Hepatocyte (in vitro differentiated cells): ENCODE measurements around the gene FLVCR1. TPM values are rescaled to one million over a fixed set of nuclear protein-coding genes. Genes with fewer than 3 reads are reported as not detected.
"Not testable (repeated sequence)": the region's sequence is repeated elsewhere in the genome, so short reads cannot be mapped to it uniquely, and the experiment has no call there.

Experiments used
- DNase-seq: peaks from one replicate; pipeline ENCODE4 v3.0.0-alpha.2; 2016; ENCODE audit warnings: low spot score
- H2AFZ ChIP-seq: fragments of 200-600 bp; sonication (generic); 2 replicates; pipeline ENCODE4 v1.6.0; 2016; ENCODE audit warnings: antibody characterized with exemption, mild to moderate bottlenecking
- H3K27ac ChIP-seq: fragments of 200-600 bp; sonication (generic); 2 replicates; pipeline ENCODE4 v1.5.1; 2016; ENCODE audit warnings: mild to moderate bottlenecking
- H3K27me3 ChIP-seq: fragments of 200-600 bp; sonication (generic); 2 replicates; pipeline ENCODE4 v1.6.1; 2016
- H3K36me3 ChIP-seq: fragments of 200-600 bp; sonication (generic); replicated peaks from 2 replicates; pipeline ENCODE4 v1.5.1; 2016; ENCODE audit warnings: low read depth; ENCODE audit not compliant: insufficient read depth
- H3K4me1 ChIP-seq: fragments of 200-600 bp; sonication (generic); 2 replicates; pipeline ENCODE4 v1.5.1; 2016; ENCODE audit warnings: mild to moderate bottlenecking, moderate library complexity; ENCODE audit not compliant: insufficient read depth
- H3K4me2 ChIP-seq: fragments of 200-600 bp; sonication (generic); 2 replicates; pipeline ENCODE4 v1.6.0; 2016
- H3K4me3 ChIP-seq: fragments of 200-600 bp; sonication (generic); 2 replicates; pipeline ENCODE4 v1.5.1; 2016; ENCODE audit warnings: mild to moderate bottlenecking
- H3K79me2 ChIP-seq: fragments of 200-600 bp; sonication (generic); 2 replicates; pipeline ENCODE4 v1.6.0; 2017; ENCODE audit warnings: mild to moderate bottlenecking
- H3K9me2 ChIP-seq: fragments of 200-600 bp; sonication (generic); replicated peaks from 2 replicates; pipeline ENCODE4 v1.6.0; 2017; ENCODE audit warnings: mild to moderate bottlenecking; ENCODE audit not compliant: insufficient read depth
- H3K9me3 ChIP-seq: fragments of 200-600 bp; sonication (generic); 2 replicates; pipeline ENCODE4 v1.5.1; 2016; ENCODE audit warnings: low read depth, mild to moderate bottlenecking
- H4K20me1 ChIP-seq: fragments of 200-600 bp; sonication (generic); 2 replicates; pipeline ENCODE4 v1.6.0; 2016; ENCODE audit warnings: mild to moderate bottlenecking; ENCODE audit not compliant: insufficient read depth, poor library complexity, severe bottlenecking
- CTCF ChIP-seq: fragments of 200-600 bp; sonication (generic); IDR thresholded peaks from 2 replicates; pipeline ENCODE4 v1.5.1; 2016; ENCODE audit warnings: antibody characterized with exemption, mild to moderate bottlenecking; ENCODE audit not compliant: poor library complexity
- EZH2 ChIP-seq: fragments of 200-600 bp; sonication (generic); IDR thresholded peaks from 2 replicates; pipeline ENCODE4 v1.6.1; 2016; ENCODE audit warnings: antibody characterized with exemption, mild to moderate bottlenecking, borderline replicate concordance
- EZH2phosphoT487 ChIP-seq: fragments of 200-600 bp; sonication (generic); IDR thresholded peaks from one replicate; pipeline ENCODE4 v1.6.1; 2018; ENCODE audit warnings: antibody characterized with exemption, mild to moderate bottlenecking, low read depth, moderate library complexity; ENCODE audit not compliant: unreplicated experiment, severe bottlenecking
- WGBS: methylation state at CpG from one replicate; pipeline ENCODE4 v1.1.6; 2016; ENCODE audit warnings: low lambda C conversion rate; ENCODE audit errors: missing lambda C conversion rate; 5-methylcytosine and 5-hydroxymethylcytosine counted together
- polyA plus RNA-seq: library from polyadenylated mRNA; unstranded; fragments of >200 nt; fragmentation: Nextera tagmentation; extraction: Ambion mirVana; gene quantifications from 2 replicates; pipeline ENCODE4 v1.2.1, GENCODE V29; 2016
- total RNA-seq: library from RNA; depleted of rRNA; stranded (reverse); fragments of >200 nt; gene quantifications from 2 replicates; pipeline ENCODE4 v1.2.3, GENCODE V29; 2014

Gene FLVCR1
- total and polyA plus RNA-seq, 2 experiments from 2014 or later: 9.9 to 32.5 TPM

DNA sequence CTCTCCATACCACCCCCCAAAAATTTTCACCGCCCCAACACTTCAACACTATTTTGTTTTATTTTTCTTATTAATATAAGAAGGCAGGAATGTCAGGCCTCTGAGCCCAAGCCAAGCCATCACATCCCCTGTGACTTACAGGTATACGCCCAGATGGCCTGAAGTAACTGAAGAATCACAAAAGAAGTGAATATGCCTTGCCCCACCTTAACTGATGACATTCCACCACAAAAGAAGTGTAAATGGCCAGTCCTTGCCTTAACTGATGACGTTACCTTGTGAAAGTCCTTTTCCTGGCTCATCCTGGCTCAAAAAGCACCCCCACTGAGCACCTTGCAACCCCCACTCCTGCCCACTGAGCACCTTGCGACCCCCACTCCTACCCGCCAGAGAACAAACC, 56.0 kb downstream of the FLVCR1 start:
- H3K36me3 ChIP-seq, H3K9me3 ChIP-seq, H2AFZ ChIP-seq, H3K79me2 ChIP-seq, H3K4me3 ChIP-seq, H4K20me1 ChIP-seq, DNase-seq, H3K4me1 ChIP-seq, H3K9me2 ChIP-seq, H3K4me2 ChIP-seq, H3K27ac ChIP-seq, H3K27me3 ChIP-seq: not testable (repeated sequence)
- WGBS: 85% methylated on average over 4 of the region's 5 CpGs

GRCh38 chr1:212914789-212915188, 56.7 kb downstream of the FLVCR1 start:
- no peak for TF ChIP-seq EZH2
- TF ChIP-seq EZH2phosphoT487: no peak
- TF ChIP-seq CTCF: no peak
- no peaks in the 10 kb centered on the region for H3K36me3 ChIP-seq
- no peak overlapping the region for H3K27ac ChIP-seq
- 44% methylated on average over 3 of the region's 3 CpGs for WGBS
- DNase-seq: no peak
- no peak overlapping the region for H3K4me3 ChIP-seq
- no peak overlapping the region for H3K4me2 ChIP-seq
- no peaks in the 10 kb centered on the region for H3K9me3 ChIP-seq
- no peaks in the 10 kb centered on the region for H3K79me2 ChIP-seq
- H3K4me1 ChIP-seq: peaks cover 4% of the 10 kb centered on the region
- no peaks in the 10 kb centered on the region for H4K20me1 ChIP-seq
- H2AFZ ChIP-seq: no peak overlapping the region
- no peaks in the 10 kb centered on the region for H3K9me2 ChIP-seq
- H3K27me3 ChIP-seq: no peaks in the 10 kb centered on the region

DNA sequence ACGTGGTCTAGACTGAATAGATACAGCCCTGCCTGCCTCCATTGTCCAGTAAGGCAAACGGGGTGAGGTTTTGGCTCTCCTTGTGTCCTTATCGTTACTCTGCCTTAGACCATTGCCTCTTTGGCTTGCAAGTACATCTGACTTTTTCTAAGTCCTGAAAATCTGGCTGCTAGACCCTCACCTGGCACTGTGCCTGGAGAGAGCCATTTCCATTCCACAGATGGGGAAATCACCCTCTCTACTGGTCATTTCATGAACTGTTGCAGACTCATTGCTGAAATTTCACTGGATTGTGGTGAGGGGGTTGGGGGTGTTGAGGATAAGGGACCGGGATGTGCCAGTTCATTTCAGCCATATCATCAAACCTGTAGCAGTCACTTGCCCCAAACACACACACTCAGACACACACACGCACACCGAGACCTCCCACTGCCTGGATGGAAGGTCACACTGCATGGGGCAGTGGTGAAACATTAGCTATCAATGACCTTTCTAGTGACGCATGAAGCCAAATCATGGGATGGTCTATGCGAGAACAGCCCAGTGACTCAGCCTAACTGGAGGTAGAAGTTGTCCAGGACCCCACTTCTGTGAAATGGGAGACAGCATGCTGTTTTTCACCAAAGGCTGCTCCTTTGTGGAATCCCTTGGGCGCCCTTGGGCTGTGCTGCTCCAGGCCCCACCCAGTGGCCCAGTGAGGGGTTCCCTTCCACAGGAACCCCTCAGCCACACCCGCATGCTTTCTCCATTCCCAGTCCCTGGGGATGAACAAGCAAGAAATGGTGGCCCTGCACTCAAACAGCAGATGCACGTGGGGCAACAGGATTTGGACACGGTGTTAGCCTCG, 57.4 kb downstream of the FLVCR1 start:
- no peaks in the 10 kb centered on the region for H4K20me1 ChIP-seq
- no peak overlapping the region for H2AFZ ChIP-seq
- peak; percentile 79 for DNase-seq
- H3K4me2 ChIP-seq: no peak overlapping the region
- no peaks in the 10 kb centered on the region for H3K9me2 ChIP-seq
- peaks cover 4% of the 10 kb centered on the region for H3K4me1 ChIP-seq
- no peaks in the 10 kb centered on the region for H3K9me3 ChIP-seq
- WGBS: 73% methylated on average over 13 of the region's 13 CpGs
- H3K79me2 ChIP-seq: no peaks in the 10 kb centered on the region
- no peaks in the 10 kb centered on the region for H3K36me3 ChIP-seq
- H3K27ac ChIP-seq: no peak overlapping the region
- H3K27me3 ChIP-seq: no peaks in the 10 kb centered on the region
- no peak overlapping the region for H3K4me3 ChIP-seq
- TF ChIP-seq EZH2phosphoT487 (no peak), CTCF (peak; percentile 70), EZH2 (no peak)

DNA sequence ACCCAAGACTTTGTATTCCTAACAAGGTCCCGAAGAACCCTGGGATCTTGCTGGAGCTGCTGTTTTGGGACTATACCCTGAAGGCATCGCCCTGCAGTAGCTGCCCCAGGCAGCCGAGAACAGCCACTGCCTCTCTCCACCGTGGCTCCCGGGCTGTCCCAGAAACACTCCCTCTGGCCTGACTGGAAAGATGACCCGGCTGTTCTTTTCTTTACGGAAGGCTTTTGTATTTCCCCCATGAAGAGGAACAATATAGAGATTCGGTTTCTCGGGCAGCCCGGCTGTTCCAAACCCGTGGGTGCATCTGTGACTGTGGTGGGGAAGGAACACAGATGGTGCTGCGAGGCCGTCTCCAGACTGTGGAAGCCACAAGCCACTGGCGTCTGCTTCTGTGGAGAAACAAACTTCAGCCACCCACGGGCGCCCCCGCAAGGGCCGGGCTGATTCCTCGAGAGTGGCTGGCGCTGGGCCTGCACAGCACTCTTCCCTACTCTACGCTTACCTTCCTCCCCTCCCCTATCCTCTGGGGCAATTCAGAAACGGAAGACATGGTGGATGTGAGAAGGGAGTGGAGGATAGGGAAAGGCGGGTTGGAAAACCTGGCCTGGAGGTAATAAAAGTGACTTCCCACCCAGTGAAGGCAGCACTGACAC, 58.5 kb downstream of the FLVCR1 start:
- Histone ChIP-seq H3K9me3 (no peaks in the 10 kb centered on the region), H3K36me3 (no peaks in the 10 kb centered on the region), H3K4me3 (no peak overlapping the region), H3K4me1 (peaks cover 4% of the 10 kb centered on the region), H3K27me3 (no peaks in the 10 kb centered on the region), H3K9me2 (no peaks in the 10 kb centered on the region), H3K79me2 (no peaks in the 10 kb centered on the region), H2AFZ (peak overlapping the region; percentile 44), H3K4me2 (peak overlapping the region; percentile 60), H4K20me1 (no peaks in the 10 kb centered on the region), H3K27ac (no peak overlapping the region)
- 31% methylated on average over 23 of the region's 23 CpGs for WGBS
- TF ChIP-seq EZH2phosphoT487 (no peak), CTCF (no peak), EZH2 (no peak)
- peak; percentile 30 for DNase-seq
